Fibroblast of skin of right biceps (primary cell): ENCODE measurements around the gene FUBP3.
"Not testable (repeated sequence)": the region's sequence is repeated elsewhere in the genome, so short reads cannot be mapped to it uniquely, and the experiment has no call there.

Experiments
- DNase-seq: peaks from one replicate; pipeline ENCODE4 v3.0.0-alpha.2; 2013

Gene FUBP3

DNA sequence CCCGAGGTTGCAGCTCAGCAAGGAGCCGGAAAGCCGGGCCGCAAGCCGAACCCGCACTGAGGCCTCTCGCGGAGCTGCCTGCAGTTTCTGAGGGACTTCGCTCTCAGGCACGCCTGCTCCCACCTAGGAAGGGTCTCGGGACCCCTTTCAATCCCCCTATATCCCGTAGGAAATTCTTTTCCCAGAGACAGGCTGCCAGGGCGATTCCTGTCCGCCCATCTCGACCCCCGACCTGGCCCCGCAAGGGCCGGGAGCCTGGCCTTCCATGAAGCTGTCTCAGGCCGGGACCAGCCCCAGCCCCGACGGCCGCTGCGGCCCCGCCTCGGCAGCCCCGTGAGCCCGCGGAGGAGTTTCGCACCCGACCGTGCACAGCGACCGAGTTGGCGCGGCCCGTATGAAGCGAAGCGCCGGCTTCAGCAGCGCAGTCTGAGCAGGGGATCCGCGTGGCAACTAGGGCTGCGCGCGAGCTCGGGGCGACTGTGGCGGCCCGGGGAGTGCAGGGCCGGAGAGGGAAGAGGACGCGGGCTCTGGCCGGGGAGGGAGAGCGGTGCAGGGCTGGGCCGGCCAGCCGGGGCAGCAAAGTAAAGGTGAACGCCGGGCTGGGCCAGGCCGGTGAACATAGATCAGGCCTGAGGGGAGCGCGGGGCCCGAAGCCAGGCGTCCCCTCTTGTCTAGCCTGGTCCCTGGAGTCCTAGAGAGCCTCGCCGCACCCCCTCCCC is 84.0 kb downstream of the FUBP3 start:
- DNase-seq = no peak

DNA sequence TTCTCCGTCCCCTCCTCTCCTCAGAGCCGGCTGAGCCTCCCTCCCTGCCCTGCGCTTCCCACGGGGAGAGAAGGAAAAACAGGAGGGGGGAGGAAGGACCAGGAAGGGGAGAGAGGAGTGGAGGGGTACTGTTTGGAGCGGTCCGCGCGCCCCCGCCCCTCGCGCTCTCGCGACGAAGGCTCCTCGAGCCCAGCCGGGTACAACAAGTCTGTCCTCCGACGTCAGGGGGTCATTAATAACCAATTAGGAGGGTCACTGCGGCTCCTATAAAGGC is 84.5 kb downstream of the FUBP3 start:
- DNase-seq = no peak

DNA sequence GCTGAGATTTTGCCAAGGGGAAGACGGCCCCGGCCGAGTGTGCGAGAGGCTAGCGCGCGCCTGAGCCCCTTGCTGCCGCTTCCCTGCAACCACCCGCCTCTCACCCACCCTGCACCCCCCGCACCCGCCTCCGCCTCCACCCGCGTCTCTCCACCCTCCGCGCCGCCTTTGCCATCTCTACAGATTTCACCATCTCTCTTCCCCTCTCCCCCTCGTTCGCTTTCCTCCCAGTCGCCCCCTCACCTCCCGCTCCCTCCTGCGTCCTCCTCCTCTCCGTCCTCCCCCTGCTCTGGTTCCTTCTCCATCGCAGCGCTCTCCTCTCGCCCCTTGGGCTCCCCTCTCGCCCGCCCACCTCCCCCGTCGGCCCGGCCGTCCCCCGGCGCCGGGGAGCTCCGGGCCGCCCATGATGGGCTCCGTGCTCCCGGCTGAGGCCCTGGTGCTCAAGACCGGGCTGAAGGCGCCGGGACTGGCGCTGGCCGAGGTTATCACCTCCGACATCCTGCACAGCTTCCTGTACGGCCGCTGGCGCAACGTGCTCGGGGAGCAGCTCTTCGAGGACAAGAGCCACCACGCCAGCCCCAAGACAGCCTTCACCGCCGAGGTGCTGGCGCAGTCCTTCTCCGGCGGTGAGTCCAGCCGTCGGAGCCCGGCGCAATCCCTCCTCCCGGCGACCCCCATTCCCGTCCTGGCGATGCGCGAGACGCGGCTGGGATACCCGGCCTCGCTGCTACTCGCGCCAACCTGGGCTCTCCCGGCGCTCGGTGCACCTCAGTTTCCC is 85.1 kb downstream of the FUBP3 start, which contains the start of gene PRDM12:
Gene PRDM12, plus strand, starts transcription at position 344 of the 778 bp plus-strand sequence. Its CDS starts 60 bp downstream, at position 404.
- DNase-seq = no peak

DNA sequence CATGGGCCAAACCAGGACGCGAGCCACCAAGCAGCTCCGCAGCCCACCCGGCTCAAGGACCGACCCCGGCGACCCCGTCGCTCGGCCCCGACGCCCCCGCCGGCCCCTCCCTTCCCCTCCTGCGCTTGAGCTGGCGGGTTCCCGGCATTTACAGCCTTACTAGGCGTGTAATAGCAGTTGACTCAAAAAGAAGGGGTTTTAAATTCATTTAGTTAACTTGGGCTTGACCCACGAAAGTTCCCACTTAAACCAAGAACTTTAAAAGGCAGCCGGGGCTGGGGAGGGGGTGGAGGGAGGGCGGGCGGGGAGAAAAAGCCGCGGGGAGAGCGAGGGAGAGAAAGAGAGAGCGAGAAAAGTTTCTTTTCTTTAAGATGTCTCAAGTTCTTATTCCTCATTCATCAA is 85.7 kb downstream of the FUBP3 start:
- DNase-seq = no peak

DNA sequence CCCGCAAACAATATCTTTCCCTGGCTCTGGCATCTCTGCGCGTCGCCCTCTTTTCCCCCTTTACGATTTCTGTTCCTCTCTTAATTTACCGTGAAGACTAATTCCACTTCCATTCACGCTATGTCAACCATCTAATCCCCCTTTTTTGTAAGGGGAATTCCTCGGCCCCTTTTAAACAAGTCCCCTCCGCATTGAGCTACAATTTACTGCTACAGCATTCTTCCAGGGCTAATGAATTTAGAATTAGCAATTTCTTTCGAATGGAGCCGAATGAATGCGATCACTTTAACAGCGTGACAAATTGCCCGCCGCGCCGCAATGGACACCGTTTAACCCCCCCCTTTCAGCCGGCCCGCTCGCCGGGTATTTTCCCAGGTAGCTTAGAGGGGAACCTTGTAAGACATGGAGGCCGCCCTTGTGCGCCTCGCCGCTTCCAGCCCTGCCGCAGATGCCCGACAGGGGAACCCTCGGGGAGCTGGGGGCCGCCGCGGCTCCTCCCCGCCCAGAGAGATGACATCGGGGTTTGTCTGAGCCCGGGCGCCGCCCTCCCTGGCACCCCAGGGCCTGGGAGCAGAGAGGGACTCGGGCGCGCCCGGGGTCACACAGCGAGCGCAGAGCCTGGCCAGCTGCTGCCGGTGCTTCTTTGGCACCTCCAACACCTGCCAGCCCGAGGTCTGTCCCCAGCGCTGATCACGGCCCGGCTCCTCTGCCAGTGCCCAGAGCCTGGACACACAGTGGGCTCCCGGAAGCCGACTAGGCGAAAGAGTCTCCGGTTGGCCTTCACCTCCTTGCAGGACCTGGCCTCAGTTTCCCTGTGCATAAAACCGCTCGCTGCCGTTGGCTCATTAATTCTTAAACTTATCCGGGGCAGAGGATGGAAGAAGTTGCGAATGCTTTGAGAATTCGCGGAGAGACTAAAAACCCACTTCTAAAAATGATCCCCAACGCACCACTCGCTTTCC is 86.3 kb downstream of the FUBP3 start:
- no peak for DNase-seq

DNA sequence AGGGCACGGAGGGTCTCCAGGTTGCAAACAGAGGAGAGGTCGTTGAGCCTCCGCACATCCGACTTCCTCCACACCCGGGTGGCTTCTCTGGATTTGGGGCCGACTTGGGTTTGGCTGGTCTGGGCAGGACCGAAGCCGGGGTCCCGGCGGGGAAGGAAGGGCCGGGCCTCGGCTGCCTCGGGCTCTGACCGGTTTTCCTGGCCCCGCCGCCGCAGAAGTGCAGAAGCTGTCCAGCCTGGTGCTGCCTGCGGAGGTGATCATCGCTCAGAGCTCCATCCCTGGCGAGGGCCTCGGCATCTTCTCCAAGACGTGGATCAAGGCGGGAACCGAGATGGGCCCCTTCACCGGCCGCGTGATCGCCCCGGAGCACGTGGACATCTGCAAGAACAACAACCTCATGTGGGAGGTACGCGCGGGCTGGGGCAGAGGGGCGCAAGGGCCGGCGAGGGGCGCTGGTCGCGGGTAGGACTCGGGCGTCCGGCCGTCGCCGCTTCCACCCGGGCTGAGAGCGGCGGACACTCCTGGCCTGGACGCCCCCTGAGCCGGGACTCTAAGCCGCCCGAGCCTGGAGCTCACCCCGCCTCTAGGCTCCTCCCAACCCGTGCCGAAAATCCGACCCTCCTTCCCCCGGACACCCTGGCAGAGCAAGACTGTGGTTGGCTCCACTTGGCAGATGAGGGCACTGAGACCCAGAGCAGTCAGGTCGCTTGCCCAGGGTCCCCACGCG is 87.2 kb downstream of the FUBP3 start:
- DNase-seq = no peak

DNA sequence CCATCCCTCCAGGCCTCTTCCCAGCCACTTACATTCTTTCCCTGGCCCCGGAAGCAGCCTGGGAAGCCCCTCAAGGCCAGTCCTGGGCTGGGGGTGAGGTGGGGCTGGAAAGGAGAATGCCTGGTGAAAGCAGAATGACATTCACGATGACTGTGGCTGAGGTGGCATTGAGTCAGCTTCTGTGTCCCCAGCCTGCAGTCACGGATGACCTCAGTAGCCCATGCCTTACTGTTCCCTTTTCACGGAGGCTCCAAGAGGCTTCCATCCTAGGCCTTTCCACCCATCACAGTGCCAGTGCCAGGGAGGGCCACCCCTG is 87.7 kb downstream of the FUBP3 start:
- DNase-seq = no peak

DNA sequence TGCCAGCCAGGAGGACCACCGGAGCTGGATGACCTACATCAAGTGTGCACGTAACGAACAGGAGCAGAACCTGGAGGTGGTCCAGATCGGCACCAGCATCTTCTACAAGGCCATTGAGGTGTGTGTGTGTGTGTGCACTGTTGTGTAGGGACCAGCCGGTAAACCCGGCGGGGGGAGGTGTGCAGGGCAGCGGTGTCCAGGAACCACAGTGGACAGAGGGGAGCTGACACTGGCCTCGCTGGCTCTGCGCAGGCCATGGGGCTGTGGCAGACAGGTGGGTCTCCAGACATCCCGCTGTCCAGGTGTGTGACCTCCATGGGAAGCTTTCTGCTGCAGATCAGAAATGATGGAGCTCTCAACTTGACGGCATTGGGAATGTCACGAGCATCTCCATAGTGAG is 88.8 kb downstream of the FUBP3 start:
- no peak for DNase-seq

DNA sequence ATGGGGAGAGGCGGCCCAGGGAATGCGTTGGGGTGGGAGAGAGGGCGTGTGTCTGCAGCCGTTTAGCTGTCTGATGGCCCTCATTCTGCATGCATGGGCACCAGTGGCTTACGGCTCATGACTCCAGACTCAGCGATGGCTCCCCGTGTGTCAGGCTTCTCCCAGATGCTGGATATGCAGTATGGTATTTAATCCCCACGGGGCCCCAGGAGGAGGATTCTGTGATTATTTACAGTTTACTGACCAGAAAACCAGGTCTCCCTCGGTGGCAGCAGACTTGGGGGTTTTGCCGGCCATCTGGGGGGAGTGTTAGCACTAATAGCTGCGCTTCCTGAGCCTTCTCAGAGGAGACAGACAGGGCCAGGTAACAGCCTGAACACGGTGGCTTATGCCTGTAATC is 89.3 kb downstream of the FUBP3 start:
- no peak for DNase-seq

DNA sequence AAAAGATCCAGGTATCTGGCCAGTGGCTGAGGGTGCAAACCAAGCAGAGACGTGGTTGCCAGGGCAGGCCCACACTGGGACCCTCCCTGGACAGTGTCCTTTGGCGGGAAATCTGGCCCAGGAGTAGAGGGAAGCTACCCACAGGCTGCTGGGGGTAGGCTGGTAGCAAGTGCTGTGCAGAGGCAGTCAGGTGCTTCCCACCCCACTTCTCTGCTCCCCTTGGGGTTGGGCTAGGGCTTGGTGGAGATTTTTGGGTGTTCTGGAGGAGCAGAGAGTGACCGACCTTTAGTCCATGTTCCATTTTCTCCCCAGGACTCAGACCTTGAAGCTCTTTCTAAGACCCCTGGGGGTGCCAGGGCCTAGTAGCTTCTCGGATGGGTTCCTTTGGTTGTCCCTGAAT is 90.6 kb downstream of the FUBP3 start:
- DNase-seq = no peak

DNA sequence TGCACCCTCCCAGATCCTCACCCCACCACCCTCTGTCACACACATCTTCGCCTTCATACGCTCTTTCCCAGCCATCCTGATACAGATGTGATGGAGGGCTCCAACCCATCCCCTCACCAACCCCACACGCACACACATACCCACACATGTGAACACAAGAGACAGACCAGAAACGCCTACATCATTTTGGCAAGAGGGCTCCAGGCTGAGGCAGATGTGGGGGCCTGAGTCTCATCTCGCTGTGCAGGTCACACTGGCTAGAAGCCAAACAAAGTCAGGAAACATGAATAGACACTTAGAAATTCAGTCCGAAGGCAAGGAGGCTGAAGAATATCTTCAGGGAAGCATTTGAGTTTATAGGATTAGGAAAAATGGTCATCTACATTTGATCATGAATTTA is 91.3 kb downstream of the FUBP3 start:
- peak; percentile 43 for DNase-seq

DNA sequence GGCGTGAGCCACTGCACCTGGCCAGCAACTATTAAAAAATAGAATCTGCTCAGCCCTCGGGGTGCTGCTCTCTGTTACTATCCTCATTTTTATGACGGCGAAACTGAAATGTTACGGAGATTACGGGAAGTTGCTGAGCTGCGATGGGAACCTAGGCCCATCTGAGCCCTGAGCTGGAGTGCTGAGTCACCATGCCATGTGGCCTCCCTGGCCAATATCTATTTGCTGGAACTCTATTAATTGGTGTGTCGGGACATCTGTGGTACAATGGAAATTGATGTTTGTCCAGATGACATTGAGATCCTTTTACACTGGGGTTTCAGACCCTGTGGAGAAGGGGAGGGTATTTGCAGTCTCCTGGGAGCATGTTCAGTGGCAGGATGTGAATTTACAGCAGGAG is 93.1 kb downstream of the FUBP3 start:
- no peak for DNase-seq

DNA sequence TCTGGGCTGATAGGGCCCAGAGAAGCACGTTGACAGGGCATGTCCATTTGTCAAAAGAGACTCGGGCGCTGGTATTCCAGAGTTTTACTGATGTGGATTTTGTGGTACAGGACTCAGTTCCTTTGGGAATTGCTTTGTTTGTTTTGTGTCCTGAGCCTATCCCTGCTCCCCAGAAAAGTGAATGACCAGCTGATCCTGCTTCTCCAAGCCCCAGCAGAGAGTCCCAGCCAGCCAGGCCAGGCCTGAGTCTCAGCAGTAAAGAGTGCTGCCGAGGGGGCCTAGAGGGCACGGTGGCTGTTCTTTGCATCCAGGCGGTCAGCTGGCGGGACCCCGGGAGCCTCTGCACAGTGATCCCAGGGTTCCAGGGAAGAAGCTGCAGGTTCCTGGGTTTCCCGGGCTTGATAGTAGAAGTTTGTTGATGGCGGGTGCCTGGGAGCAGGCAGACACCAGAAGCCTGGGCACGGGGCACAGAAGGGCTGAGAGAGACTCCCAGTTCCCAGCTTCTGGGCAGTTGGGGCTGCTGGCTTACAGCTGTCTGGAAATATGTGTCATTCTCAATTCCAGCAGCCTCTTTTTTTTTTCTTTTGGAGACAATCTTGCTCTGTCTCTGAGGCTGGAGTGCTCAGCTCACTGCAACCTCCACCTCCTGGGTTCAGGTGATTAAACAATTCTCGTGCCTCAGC is 93.7 kb downstream of the FUBP3 start:
- DNase-seq = no peak

DNA sequence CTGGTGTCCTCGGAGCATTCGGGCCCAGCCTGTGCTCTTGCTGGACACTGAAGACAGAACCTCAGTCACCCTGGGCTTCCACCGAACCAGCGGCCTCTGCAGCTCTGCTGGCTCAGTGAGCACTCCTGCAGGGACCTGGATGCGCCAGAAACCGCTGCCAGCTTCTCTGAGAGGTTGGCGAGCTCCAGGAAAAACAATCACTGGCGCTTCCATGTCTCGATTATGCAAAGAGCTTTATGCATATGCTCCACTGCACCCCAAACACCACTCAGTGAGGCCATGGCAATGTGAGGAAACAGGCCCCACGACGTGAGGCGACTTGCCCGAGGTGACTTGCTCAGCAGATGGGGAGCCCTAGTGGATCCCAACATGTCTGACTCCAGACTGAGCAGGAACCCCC is 96.0 kb downstream of the FUBP3 start:
- no peak for DNase-seq

DNA sequence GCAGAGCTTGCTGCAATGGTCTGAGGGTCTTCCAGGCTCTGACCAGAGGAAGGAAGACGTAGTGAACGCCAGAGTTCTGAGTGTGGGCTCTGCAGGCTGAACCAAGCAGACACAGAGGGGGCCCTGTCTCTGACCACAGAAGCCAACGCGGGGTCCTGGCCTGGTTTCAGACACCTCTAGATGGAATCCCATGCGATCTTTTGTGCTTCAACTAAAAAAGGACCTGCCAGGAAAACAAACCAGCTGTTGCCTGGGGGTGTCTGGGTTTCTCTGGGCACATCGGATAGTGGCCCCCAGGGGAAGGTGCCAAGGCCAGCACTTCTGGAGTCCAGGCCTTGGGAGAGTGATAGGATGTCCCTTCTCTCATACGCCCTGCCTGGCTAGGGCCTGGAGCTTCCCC is 97.9 kb downstream of the FUBP3 start:
- DNase-seq = no peak

DNA sequence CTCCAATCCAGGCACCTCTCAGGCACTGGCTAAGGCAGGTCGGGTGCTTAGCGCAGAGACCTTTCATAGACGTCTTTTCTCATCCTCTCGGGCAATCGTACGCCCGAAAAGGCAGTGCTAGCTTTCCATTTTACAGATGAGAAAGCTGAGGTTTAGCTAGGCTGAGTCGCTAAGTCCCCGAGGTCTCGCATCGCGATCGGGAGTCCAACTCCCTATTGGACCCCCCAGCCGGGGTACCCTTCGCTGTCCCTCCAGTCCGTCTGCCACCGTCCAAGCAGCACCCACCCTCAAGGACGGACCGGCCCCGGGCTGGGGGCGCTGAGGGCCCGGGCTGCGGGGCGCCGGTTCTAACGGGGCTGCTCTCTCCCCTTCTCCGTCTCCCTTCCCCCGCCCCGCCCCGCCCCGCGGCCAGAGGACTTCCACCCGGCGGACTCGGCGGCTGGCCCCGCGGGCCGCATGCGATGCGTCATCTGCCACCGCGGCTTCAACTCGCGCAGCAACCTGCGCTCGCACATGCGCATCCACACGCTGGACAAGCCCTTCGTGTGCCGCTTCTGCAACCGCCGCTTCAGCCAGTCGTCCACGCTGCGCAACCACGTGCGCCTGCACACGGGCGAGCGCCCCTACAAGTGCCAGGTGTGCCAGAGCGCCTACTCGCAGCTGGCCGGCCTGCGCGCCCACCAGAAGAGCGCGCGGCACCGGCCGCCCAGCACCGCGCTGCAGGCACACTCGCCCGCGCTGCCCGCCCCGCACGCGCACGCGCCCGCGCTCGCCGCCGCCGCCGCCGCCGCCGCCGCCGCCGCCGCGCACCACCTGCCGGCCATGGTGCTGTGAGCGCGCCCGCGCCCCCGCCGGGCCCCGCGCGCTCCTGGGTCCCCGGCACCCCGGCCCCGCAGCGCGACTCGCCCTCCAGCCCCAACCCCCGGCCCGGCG is 101.7 kb downstream of the FUBP3 start:
- DNase-seq = peak; percentile 76

DNA sequence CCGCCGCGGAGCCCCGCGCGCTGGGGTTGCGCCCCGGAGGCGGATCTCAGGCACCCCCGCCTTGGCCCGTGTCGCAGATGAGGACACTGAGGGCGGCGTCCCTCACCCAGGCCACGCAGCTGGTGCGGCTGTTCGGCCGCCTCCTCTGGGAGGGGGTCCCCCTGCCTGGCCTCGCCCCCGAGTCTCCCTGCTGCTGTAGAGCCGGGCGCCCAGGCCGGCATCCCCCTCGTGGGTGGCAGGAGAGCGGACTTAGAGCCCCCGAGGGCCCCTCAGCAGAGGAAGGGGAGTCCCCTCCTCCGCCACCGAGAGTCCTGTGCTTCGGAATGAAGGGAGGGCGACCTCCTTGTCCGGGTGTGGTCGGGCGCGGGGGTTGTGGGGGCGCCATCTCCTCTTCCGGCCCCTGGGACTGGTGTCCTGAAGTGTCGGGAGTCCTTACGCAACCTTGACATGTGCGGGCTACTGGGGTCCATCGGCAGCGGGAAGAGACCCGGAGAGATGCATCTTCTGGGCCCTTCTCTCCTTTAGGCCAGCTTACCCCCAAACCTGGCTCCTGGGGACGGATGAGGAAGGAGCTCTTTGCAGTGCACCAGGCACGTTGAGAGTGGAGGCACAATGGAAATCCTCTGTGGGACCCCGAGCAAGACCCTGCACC is 102.5 kb downstream of the FUBP3 start:
- DNase-seq = no peak

DNA sequence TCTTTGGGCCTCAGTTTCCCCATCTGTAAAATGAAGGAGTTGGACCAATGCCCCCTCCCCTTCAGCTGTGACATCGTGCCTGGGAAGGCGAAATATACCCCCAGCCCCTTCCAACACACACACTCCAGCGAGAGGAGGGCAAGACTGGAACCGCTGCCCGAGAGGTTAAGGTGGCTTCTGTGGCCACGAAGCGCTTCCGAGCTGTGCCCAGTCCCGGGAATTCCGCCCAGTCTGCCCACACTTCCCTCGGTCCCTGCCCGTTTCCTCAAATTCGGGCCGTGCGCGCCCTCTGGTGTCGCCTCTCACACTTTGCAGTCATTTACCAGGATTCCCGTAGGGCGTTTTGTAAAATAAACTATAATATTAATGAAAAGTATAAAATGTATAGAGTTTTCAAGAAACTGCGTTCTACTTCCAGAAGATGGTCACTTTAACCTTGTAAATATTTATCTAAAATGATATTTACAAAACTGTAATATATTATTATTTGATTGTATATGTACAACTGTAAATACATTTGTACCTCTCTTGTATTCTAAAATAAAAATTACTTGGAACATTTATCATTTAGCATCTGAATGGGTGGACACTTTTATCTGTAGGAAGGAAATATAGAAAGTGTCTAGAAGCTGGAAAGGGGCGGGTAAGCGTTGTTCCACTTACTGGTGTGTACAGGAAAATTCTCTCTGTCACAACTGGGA is 103.2 kb downstream of the FUBP3 start:
- peak; percentile 60 for DNase-seq

DNA sequence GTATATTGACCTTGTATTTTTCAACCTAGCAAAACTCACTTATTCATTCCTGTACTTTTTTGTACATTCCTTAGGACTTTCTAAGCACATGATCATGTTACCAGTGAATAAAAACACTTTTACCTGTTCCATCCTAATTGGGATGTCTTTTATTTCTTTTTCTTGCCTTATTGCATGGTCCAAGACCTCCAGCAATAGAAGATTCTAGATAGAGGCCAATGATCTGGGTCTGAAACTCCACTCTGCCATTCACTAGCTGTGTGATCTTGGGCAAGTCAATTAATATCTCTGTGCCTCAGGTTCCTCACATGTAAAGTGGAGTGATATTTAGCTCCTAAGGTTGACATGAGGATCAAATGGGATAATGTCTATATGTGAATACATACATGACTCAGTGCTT is 105.7 kb downstream of the FUBP3 start:
- no peak for DNase-seq

DNA sequence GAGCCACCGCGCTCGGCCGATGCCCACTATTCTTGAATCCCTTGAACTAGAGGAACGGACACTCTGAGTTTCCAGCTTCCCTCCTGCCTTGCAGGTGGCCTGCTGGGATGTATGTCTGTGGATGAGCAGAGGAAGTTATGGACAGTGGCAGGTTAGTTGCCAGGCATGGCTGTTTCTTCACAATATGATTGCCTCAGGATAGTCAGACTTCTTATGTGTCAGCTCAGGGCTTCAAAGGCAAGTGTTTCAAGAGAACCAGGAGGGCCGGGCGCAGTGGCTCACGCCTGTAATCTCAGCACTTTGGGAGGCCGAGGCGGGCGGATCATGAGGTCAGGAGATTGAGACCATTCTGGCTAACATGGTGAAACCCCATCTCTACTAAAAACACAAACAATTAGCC is 106.6 kb downstream of the FUBP3 start:
- DNase-seq = not testable (repeated sequence)
